ENCODE results near the gene PALM3. TPM values are rescaled to one million over a fixed set of nuclear protein-coding genes. Genes with fewer than 3 reads are reported as not detected.

PALM3 gene
- total RNA-seq, 1 donor from 2014 or later: 0.95 TPM

DNA sequence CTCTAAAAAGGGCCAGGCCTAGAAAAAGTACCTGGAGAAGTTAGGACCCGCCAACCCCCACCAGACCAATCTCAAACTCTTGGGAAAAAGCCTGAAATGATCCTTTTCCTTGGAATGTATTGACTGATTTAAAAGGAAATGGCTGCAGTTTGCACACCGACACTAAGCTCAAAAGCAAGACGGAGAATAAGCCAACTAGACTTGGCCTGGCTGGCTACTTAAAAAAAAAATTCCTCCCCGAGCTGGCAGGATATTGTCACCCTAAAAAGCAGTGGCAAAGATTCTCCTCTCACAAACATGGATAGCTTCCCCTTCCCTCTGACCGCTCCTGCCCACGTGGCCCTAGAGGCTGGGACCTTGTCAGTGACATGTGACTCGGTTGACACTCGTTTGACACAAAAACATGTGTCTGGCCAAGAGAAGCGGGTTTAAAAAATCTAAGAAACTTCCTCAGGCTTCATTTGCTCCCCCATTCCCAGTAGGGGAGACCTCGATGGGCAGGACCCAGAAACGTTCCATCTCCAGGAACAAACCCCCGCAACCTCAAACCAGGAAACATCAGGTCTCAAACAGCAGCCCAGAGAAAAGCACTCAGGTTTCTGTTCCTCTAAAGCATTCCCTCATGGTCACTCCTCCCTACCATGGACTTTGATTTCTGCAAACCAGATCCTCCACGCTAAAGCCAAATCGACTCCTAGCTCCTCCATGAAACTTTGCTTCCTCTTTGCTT, 57.1 kb downstream of the PALM3 start:
- no peak for DNase-seq (ENCODE audit: low spot score)
- Mint-ChIP-seq H3K4me3 (ENCODE audit: unreplicated experiment) (peak overlapping the region; percentile 54), H3K27me3 (ENCODE audit: low read depth) (no peaks in the 10 kb centered on the region), H3K27ac (ENCODE audit: unreplicated experiment) (peak overlapping the region; percentile 84), H3K4me1 (ENCODE audit: low read depth) (peaks cover 22% of the 10 kb centered on the region), H3K36me3 (ENCODE audit: low read depth) (peaks cover 2% of the 10 kb centered on the region), H3K9me3 (ENCODE audit: low read depth) (no peaks in the 10 kb centered on the region)
- TF ChIP-seq, protein P1, sequence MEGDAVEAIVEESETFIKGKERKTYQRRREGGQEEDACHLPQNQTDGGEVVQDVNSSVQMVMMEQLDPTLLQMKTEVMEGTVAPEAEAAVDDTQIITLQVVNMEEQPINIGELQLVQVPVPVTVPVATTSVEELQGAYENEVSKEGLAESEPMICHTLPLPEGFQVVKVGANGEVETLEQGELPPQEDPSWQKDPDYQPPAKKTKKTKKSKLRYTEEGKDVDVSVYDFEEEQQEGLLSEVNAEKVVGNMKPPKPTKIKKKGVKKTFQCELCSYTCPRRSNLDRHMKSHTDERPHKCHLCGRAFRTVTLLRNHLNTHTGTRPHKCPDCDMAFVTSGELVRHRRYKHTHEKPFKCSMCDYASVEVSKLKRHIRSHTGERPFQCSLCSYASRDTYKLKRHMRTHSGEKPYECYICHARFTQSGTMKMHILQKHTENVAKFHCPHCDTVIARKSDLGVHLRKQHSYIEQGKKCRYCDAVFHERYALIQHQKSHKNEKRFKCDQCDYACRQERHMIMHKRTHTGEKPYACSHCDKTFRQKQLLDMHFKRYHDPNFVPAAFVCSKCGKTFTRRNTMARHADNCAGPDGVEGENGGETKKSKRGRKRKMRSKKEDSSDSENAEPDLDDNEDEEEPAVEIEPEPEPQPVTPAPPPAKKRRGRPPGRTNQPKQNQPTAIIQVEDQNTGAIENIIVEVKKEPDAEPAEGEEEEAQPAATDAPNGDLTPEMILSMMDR (IDR thresholded peaks at IDR 0.05): no peak

Other genes starting within 250 kb of the PALM3 start
- gene NANOS3, start 184.9 kb downstream of the PALM3 start, total RNA-seq: 4.4 to 6.7 TPM (median 4.7 TPM) in 3 replicates
- 2.9 to 3.5 TPM (median 3.0 TPM) in 3 replicates for gene BRME1, start 156.0 kb downstream of the PALM3 start, total RNA-seq
- 33.7 to 42.9 TPM (median 35.2 TPM) in 3 replicates for gene CC2D1A, start 155.9 kb downstream of the PALM3 start, total RNA-seq
- gene PODNL1, start 123.7 kb downstream of the PALM3 start, total RNA-seq: 5.7 to 8.9 TPM (median 8.7 TPM) in 3 replicates
- 20.7 to 21.5 TPM (median 21.0 TPM) in 3 replicates for gene DCAF15, start 109.6 kb downstream of the PALM3 start, total RNA-seq
- gene RFX1, start 55.8 kb downstream of the PALM3 start, total RNA-seq: 9.1 to 9.4 TPM (median 9.4 TPM) in 3 replicates
- not detected in 3 replicates for gene RLN3, start 33.9 kb downstream of the PALM3 start, total RNA-seq
- 2.5 to 3.0 TPM (median 2.9 TPM) in 3 replicates for gene IL27RA, start 30.3 kb downstream of the PALM3 start, total RNA-seq
- gene MISP3, start 10.7 kb upstream of the PALM3 start, total RNA-seq: 1.00 to 3.7 TPM (median 2.0 TPM) in 3 replicates
- not detected in 3 replicates for gene C19orf67, start 23.7 kb upstream of the PALM3 start, total RNA-seq
- 41.8 to 48.8 TPM (median 42.5 TPM) in 3 replicates for gene SAMD1, start 28.7 kb upstream of the PALM3 start, total RNA-seq
- 81.4 to 103 TPM (median 88.2 TPM) in 3 replicates for gene PRKACA, start 55.7 kb upstream of the PALM3 start, total RNA-seq
- gene ASF1B, start 74.5 kb upstream of the PALM3 start, total RNA-seq: 2.8 to 11.3 TPM (median 3.6 TPM) in 3 replicates
- gene ADGRL1, start 144.1 kb upstream of the PALM3 start, total RNA-seq: 32.1 to 33.0 TPM (median 32.2 TPM) in 3 replicates